ENCODE measurements around the gene IL20. TPM values are rescaled to one million over a fixed set of nuclear protein-coding genes. Genes with fewer than 3 reads are reported as not detected.

The IL20 gene
- total and polyA plus RNA-seq, 10 of the 15 experiments (the other 5 are each of a cell fraction or from before 2014, with no cell fraction given) = 0.08 to 0.13 TPM; not detected in 8

DNA sequence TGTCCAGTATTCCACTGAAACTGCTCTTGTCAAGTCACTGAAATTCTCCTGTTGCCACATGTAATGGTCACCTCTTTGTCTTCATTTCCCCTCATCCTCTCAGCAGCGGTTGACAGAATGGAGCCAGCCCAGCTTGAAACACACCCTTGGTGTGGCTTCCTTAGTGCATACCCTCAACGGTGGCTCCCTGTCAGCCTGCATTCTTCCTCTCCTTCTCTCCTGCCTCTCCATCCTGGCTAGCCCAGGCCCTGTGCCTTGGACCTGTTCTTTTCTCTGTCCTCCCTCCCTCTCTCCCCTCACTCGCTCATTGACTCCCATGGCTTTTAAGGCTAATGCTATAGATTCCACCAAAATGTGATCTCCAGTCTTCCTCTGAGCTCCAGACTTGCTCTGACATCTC, 52.7 kb downstream of the IL20 start:
- Histone ChIP-seq H3K4me1 (ENCODE audit: control insufficient read depth, insufficient read depth, low read length) (peaks cover 39% of the 10 kb centered on the region), H3K79me2 (ENCODE audit: control insufficient read depth, insufficient read depth, low read length) (peaks cover 90% of the 10 kb centered on the region), H3K36me3 (ENCODE audit: control insufficient read depth in 2 of 2, insufficient read depth in 2 of 2, low read length in 1 of 2) (peaks cover 0 to 20% of the 10 kb centered on the region in 2 experiments; a peak in 3 of 4 replicates), H3K9ac (ENCODE audit: control insufficient read depth, insufficient read depth, low read length) (peak overlapping the region; percentile 94), H3K27ac (ENCODE audit: control insufficient read depth, insufficient read depth) (peak overlapping the region; percentile 99), H3K4me3 (peak overlapping the region; percentile 86), H3K9me3 (replicated peaks; ENCODE audit: control insufficient read depth, insufficient read depth, low read length) (no peaks in the 10 kb centered on the region), H3K27me3 (replicated peaks in 1 of 2; ENCODE audit: control insufficient read depth in 2 of 2, insufficient read depth in 2 of 2, low read length in 1 of 2) (no peaks in the 10 kb centered on the region), H2AFZ (ENCODE audit: control insufficient read depth, low read depth, low read length) (no peak overlapping the region), H4K20me1 (ENCODE audit: control insufficient read depth, insufficient read depth) (peaks cover 7% of the 10 kb centered on the region), H3K4me2 (ENCODE audit: control insufficient read depth, insufficient read depth) (peak overlapping the region; percentile 95)
- in situ Hi-C loops (cut with MboI) = no loop called here
- POLR2A ChIA-PET = interaction anchor here (0.9 to 12.2 kb wide), 8 partner anchors 13 to 204 kb away, joined by 3 to 222 read pairs (median 4); no protein-coding TSS in a partner anchor
- TF ChIP-seq, protein P1, sequence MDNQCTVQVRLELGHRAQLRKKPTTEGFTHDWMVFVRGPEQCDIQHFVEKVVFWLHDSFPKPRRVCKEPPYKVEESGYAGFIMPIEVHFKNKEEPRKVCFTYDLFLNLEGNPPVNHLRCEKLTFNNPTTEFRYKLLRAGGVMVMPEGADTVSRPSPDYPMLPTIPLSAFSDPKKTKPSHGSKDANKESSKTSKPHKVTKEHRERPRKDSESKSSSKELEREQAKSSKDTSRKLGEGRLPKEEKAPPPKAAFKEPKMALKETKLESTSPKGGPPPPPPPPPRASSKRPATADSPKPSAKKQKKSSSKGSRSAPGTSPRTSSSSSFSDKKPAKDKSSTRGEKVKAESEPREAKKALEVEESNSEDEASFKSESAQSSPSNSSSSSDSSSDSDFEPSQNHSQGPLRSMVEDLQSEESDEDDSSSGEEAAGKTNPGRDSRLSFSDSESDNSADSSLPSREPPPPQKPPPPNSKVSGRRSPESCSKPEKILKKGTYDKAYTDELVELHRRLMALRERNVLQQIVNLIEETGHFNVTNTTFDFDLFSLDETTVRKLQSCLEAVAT (IDR thresholded peaks at IDR 0.05) = peak; percentile 27; the same call in 1 of the 2 replicates
- TF ChIP-seq LARP7 (IDR thresholded peaks at IDR 0.05) (0 out of 2 replicates have a peak, but pooled peaks have one; percentile 23), NFIC (IDR thresholded peaks at IDR 0.05; ENCODE audit: low read depth, low read length) (no peak), HDGF (IDR thresholded peaks at IDR 0.05) (peak; percentile 59; the same call in 1 of the 2 replicates)
- intact Hi-C loops (cut with micrococcal nuclease; ENCODE audit: unreplicated experiment) = loop anchor here (10.0 kb wide), 1 partner anchor 413 kb away; the partner anchor contains the start of gene RASSF5
- FAIRE-seq = no peak
- no peak for DNase-seq (ENCODE audit: low read depth, low spot score)
- CTCF ChIA-PET = interaction anchor here (0.6 to 12.9 kb wide), 19 partner anchors 13 to 1252 kb away, joined by 3 to 643 read pairs (median 5); partner anchors contain the start of genes DYRK3, FCAMR and IL20
- SMC1A ChIA-PET (ENCODE audit: uncharacterized antibody, unreplicated experiment) = interaction anchor here (0.6 to 12.6 kb wide), 16 partner anchors 9 to 307 kb away, joined by 3 to 431 read pairs (median 4); partner anchors contain the start of gene IL10
- no TSS peak for BruUV-seq (replicated peaks)
- RAD21 ChIA-PET (ENCODE audit: unreplicated experiment) = interaction anchor here (0.6 to 12.9 kb wide), 12 partner anchors 13 to 281 kb away, joined by 3 to 371 read pairs (median 5); partner anchors contain the start of genes IL19 and IL20
- 38% methylated on average over 3 of the region's 3 CpGs for WGBS (ENCODE audit: insufficient coverage, insufficient replicate concordance, low lambda C conversion rate, missing lambda C conversion rate)
- no peak for ATAC-seq

Other genes with a start within 250 kb of the IL20 start
Only the 7 nearest of the 13 such genes appear.
- 0.38 TPM in 1 of 2 replicates, not detected in the other for gene IL19, start 94.8 kb upstream of the IL20 start, total RNA-seq (2014; rRNA removed)
- gene IL19, start 94.8 kb upstream of the IL20 start, total RNA-seq (2014; rRNA removed; fragmentation: Illumina TruSeq; extraction: Trizol) = not detected in 2 replicates
- gene IL19, start 94.8 kb upstream of the IL20 start, total RNA-seq (2021) = not detected in 2 replicates
- gene IL19, start 94.8 kb upstream of the IL20 start, polyA plus RNA-seq (2011; rRNA removed) = 0.72 and 0.73 TPM in 2 replicates
- gene IL19, start 94.8 kb upstream of the IL20 start, polyA plus RNA-seq (2014; fragmentation: Illumina TruSeq; extraction: Trizol) = 0.32 TPM in 1 of 2 replicates, not detected in the other
- under 1 TPM; 0.27 to 0.29 TPM for gene IL19, start 94.8 kb upstream of the IL20 start, polyA plus RNA-seq (2014; fragmentation: Nextera tagmentation; extraction: Ambion mirVana)
- gene IL19, start 94.8 kb upstream of the IL20 start, polyA plus RNA-seq (2014; rRNA removed) = 0.10 TPM in 1 of 2 replicates, not detected in the other
- not detected for gene IL19, start 94.8 kb upstream of the IL20 start, polyA plus RNA-seq (2016; fragmentation: Nextera tagmentation; extraction: Ambion mirVana)
- 1.0 and 1.1 TPM in 2 replicates for gene IL10, start 93.1 kb upstream of the IL20 start, total RNA-seq (2014; rRNA removed)
- 1.4 and 1.6 TPM in 2 replicates for gene IL10, start 93.1 kb upstream of the IL20 start, total RNA-seq (2014; rRNA removed; fragmentation: Illumina TruSeq; extraction: Trizol)
- 0.67 and 1.1 TPM in 2 replicates for gene IL10, start 93.1 kb upstream of the IL20 start, total RNA-seq (2021)
- 5.0 and 6.3 TPM in 2 replicates for gene IL10, start 93.1 kb upstream of the IL20 start, polyA plus RNA-seq (2011; rRNA removed)
- gene IL10, start 93.1 kb upstream of the IL20 start, polyA plus RNA-seq (2014; fragmentation: Illumina TruSeq; extraction: Trizol) = 1.4 and 1.8 TPM in 2 replicates
- 1 to 10 TPM; 1.2 to 1.6 TPM for gene IL10, start 93.1 kb upstream of the IL20 start, polyA plus RNA-seq (2014; fragmentation: Nextera tagmentation; extraction: Ambion mirVana)
- gene IL10, start 93.1 kb upstream of the IL20 start, polyA plus RNA-seq (2014; rRNA removed) = 0.92 and 1.5 TPM in 2 replicates
- gene IL10, start 93.1 kb upstream of the IL20 start, polyA plus RNA-seq (2016; fragmentation: Nextera tagmentation; extraction: Ambion mirVana) = under 1 TPM; 0.34 to 0.70 TPM
- gene IL24, start 31.8 kb downstream of the IL20 start, total RNA-seq (2014; rRNA removed) = 0.11 TPM in 2 replicates
- 0.22 TPM in 1 of 2 replicates, not detected in the other for gene IL24, start 31.8 kb downstream of the IL20 start, total RNA-seq (2014; rRNA removed; fragmentation: Illumina TruSeq; extraction: Trizol)
- gene IL24, start 31.8 kb downstream of the IL20 start, total RNA-seq (2021) = 0.16 TPM in 1 of 2 replicates, not detected in the other
- gene IL24, start 31.8 kb downstream of the IL20 start, polyA plus RNA-seq (2011; rRNA removed) = 0.05 and 0.19 TPM in 2 replicates
- gene IL24, start 31.8 kb downstream of the IL20 start, polyA plus RNA-seq (2014; fragmentation: Illumina TruSeq; extraction: Trizol) = 0.21 and 0.41 TPM in 2 replicates
- 10 to 100 TPM; 19.0 to 19.8 TPM for gene IL24, start 31.8 kb downstream of the IL20 start, polyA plus RNA-seq (2014; fragmentation: Nextera tagmentation; extraction: Ambion mirVana)
- 0.13 and 0.35 TPM in 2 replicates for gene IL24, start 31.8 kb downstream of the IL20 start, polyA plus RNA-seq (2014; rRNA removed)
- gene IL24, start 31.8 kb downstream of the IL20 start, polyA plus RNA-seq (2016; fragmentation: Nextera tagmentation; extraction: Ambion mirVana) = 1 to 10 TPM; 5.1 to 6.4 TPM
- 112 and 125 TPM in 2 replicates for gene FCMR, start 56.3 kb downstream of the IL20 start, total RNA-seq (2014; rRNA removed)
- 95.3 and 97.0 TPM in 2 replicates for gene FCMR, start 56.3 kb downstream of the IL20 start, total RNA-seq (2014; rRNA removed; fragmentation: Illumina TruSeq; extraction: Trizol)
- 191 and 207 TPM in 2 replicates for gene FCMR, start 56.3 kb downstream of the IL20 start, total RNA-seq (2021)
- 110 and 200 TPM in 2 replicates for gene FCMR, start 56.3 kb downstream of the IL20 start, polyA plus RNA-seq (2011; rRNA removed)
- 245 and 297 TPM in 2 replicates for gene FCMR, start 56.3 kb downstream of the IL20 start, polyA plus RNA-seq (2014; fragmentation: Illumina TruSeq; extraction: Trizol)
- 10 to 100 TPM; 79.7 to 81.7 TPM for gene FCMR, start 56.3 kb downstream of the IL20 start, polyA plus RNA-seq (2014; fragmentation: Nextera tagmentation; extraction: Ambion mirVana)
- gene FCMR, start 56.3 kb downstream of the IL20 start, polyA plus RNA-seq (2014; rRNA removed) = 155 and 157 TPM in 2 replicates
- 100 to 1,000 TPM; 107 to 120 TPM for gene FCMR, start 56.3 kb downstream of the IL20 start, polyA plus RNA-seq (2016; fragmentation: Nextera tagmentation; extraction: Ambion mirVana)
- 1.6 and 1.8 TPM in 2 replicates for gene PIGR, start 80.8 kb downstream of the IL20 start, total RNA-seq (2014; rRNA removed)
- gene PIGR, start 80.8 kb downstream of the IL20 start, total RNA-seq (2014; rRNA removed; fragmentation: Illumina TruSeq; extraction: Trizol) = 7.6 and 7.9 TPM in 2 replicates
- 4.7 and 5.0 TPM in 2 replicates for gene PIGR, start 80.8 kb downstream of the IL20 start, total RNA-seq (2021)
- 1.7 and 1.8 TPM in 2 replicates for gene PIGR, start 80.8 kb downstream of the IL20 start, polyA plus RNA-seq (2011; rRNA removed)
- 4.1 and 14.3 TPM in 2 replicates for gene PIGR, start 80.8 kb downstream of the IL20 start, polyA plus RNA-seq (2014; fragmentation: Illumina TruSeq; extraction: Trizol)
- gene PIGR, start 80.8 kb downstream of the IL20 start, polyA plus RNA-seq (2014; fragmentation: Nextera tagmentation; extraction: Ambion mirVana) = 1 to 10 TPM; 1.1 to 2.0 TPM
- 1.7 and 2.4 TPM in 2 replicates for gene PIGR, start 80.8 kb downstream of the IL20 start, polyA plus RNA-seq (2014; rRNA removed)
- 1 to 10 TPM in 1 of 2 experiments, under 1 TPM in 1; 0.96 to 1.2 TPM for gene PIGR, start 80.8 kb downstream of the IL20 start, polyA plus RNA-seq (2016; fragmentation: Nextera tagmentation; extraction: Ambion mirVana)
- 0.06 and 0.16 TPM in 2 replicates for gene FCAMR, start 104.8 kb downstream of the IL20 start, total RNA-seq (2014; rRNA removed)
- gene FCAMR, start 104.8 kb downstream of the IL20 start, total RNA-seq (2014; rRNA removed; fragmentation: Illumina TruSeq; extraction: Trizol) = 0.04 and 0.14 TPM in 2 replicates
- gene FCAMR, start 104.8 kb downstream of the IL20 start, total RNA-seq (2021) = not detected in 2 replicates
- 0.08 TPM in 1 of 2 replicates, not detected in the other for gene FCAMR, start 104.8 kb downstream of the IL20 start, polyA plus RNA-seq (2011; rRNA removed)
- gene FCAMR, start 104.8 kb downstream of the IL20 start, polyA plus RNA-seq (2014; fragmentation: Illumina TruSeq; extraction: Trizol) = 0.04 and 0.11 TPM in 2 replicates
- gene FCAMR, start 104.8 kb downstream of the IL20 start, polyA plus RNA-seq (2014; fragmentation: Nextera tagmentation; extraction: Ambion mirVana) = under 1 TPM in 1 of 2 experiments, not detected in 1; 0.05 TPM
- 0.15 and 0.16 TPM in 2 replicates for gene FCAMR, start 104.8 kb downstream of the IL20 start, polyA plus RNA-seq (2014; rRNA removed)
- under 1 TPM in 1 of 2 experiments, not detected in 1; 0.14 TPM for gene FCAMR, start 104.8 kb downstream of the IL20 start, polyA plus RNA-seq (2016; fragmentation: Nextera tagmentation; extraction: Ambion mirVana)
- not detected in 2 replicates for gene C1orf116, start 167.1 kb downstream of the IL20 start, total RNA-seq (2014; rRNA removed)
- gene C1orf116, start 167.1 kb downstream of the IL20 start, total RNA-seq (2014; rRNA removed; fragmentation: Illumina TruSeq; extraction: Trizol) = not detected in 2 replicates
- gene C1orf116, start 167.1 kb downstream of the IL20 start, total RNA-seq (2021) = 0.03 and 0.08 TPM in 2 replicates
- 0.01 TPM in 1 of 2 replicates, not detected in the other for gene C1orf116, start 167.1 kb downstream of the IL20 start, polyA plus RNA-seq (2011; rRNA removed)
- gene C1orf116, start 167.1 kb downstream of the IL20 start, polyA plus RNA-seq (2014; fragmentation: Illumina TruSeq; extraction: Trizol) = not detected in 2 replicates
- gene C1orf116, start 167.1 kb downstream of the IL20 start, polyA plus RNA-seq (2014; fragmentation: Nextera tagmentation; extraction: Ambion mirVana) = not detected
- gene C1orf116, start 167.1 kb downstream of the IL20 start, polyA plus RNA-seq (2014; rRNA removed) = not detected in 2 replicates
- not detected for gene C1orf116, start 167.1 kb downstream of the IL20 start, polyA plus RNA-seq (2016; fragmentation: Nextera tagmentation; extraction: Ambion mirVana)

Data from GM12878 (cell line).